ENCODE measurements around the gene SUSD5. TPM values are rescaled to one million over a fixed set of nuclear protein-coding genes. Genes with fewer than 3 reads are reported as not detected.
"Not testable (repeated sequence)": the region's sequence is repeated elsewhere in the genome, so short reads cannot be mapped to it uniquely, and the experiment has no call there.

The SUSD5 gene
- total RNA-seq, 3 donors from 2014 or later, result 0.66 to 4.2 (median 3.8) TPM

GRCh38 chr3:33141006-33141405 lies 77.6 kb downstream of the SUSD5 start:
- no peaks in the 10 kb centered on the region for H3K27me3 ChIP-seq
- no peaks in the 10 kb centered on the region for H3K9me3 ChIP-seq
- intact Hi-C loops (cut with DNase I; ENCODE audit: low total_unique reads), result no loop called here
- no peaks in the 10 kb centered on the region for H3K36me3 ChIP-seq
- TF ChIP-seq, protein P1, sequence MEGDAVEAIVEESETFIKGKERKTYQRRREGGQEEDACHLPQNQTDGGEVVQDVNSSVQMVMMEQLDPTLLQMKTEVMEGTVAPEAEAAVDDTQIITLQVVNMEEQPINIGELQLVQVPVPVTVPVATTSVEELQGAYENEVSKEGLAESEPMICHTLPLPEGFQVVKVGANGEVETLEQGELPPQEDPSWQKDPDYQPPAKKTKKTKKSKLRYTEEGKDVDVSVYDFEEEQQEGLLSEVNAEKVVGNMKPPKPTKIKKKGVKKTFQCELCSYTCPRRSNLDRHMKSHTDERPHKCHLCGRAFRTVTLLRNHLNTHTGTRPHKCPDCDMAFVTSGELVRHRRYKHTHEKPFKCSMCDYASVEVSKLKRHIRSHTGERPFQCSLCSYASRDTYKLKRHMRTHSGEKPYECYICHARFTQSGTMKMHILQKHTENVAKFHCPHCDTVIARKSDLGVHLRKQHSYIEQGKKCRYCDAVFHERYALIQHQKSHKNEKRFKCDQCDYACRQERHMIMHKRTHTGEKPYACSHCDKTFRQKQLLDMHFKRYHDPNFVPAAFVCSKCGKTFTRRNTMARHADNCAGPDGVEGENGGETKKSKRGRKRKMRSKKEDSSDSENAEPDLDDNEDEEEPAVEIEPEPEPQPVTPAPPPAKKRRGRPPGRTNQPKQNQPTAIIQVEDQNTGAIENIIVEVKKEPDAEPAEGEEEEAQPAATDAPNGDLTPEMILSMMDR (IDR thresholded peaks at IDR 0.05), result no peak
- TF ChIP-seq POLR2A (IDR thresholded peaks at IDR 0.05) (no peak), POLR2AphosphoS5 (IDR thresholded peaks at IDR 0.05) (no peak)
- no peak overlapping the region for H3K27ac ChIP-seq
- H3K4me1 ChIP-seq, result no peaks in the 10 kb centered on the region
- no peak overlapping the region for H3K4me3 ChIP-seq
- no peak for DNase-seq (ENCODE audit: low spot score in 2 of 2)

- intact Hi-C loops (cut with DNase I; ENCODE audit: low total_unique reads), result no loop called here
- no peak for TF ChIP-seq POLR2A (IDR thresholded peaks at IDR 0.05)
- TF ChIP-seq, protein P1 (IDR thresholded peaks at IDR 0.05), result no peak
- TF ChIP-seq POLR2AphosphoS5 (IDR thresholded peaks at IDR 0.05), result no peak
- DNase-seq (ENCODE audit: low spot score in 2 of 2), result no peak
- no peaks in the 10 kb centered on the region for H3K9me3 ChIP-seq
- H3K4me3 ChIP-seq, result no peak overlapping the region
- H3K36me3 ChIP-seq, result no peaks in the 10 kb centered on the region
- H3K4me1 ChIP-seq, result no peaks in the 10 kb centered on the region
- H3K27ac ChIP-seq, result no peak overlapping the region
- no peaks in the 10 kb centered on the region for H3K27me3 ChIP-seq
Measured at GRCh38 chr3:33139996-33140395, 78.6 kb downstream of the SUSD5 start.

- H3K36me3 ChIP-seq; DNase-seq (ENCODE audit: low spot score in 2 of 2); intact Hi-C loops (cut with DNase I; ENCODE audit: low total_unique reads); H3K27me3 ChIP-seq; H3K27ac ChIP-seq; H3K4me1 ChIP-seq; H3K9me3 ChIP-seq; H3K4me3 ChIP-seq: not testable (repeated sequence)
Measured at GRCh38 chr3:33139006-33139623, 79.5 kb downstream of the SUSD5 start.

- DNase-seq (ENCODE audit: low spot score in 2 of 2), result no peak
- Histone ChIP-seq H3K4me1 (no peaks in the 10 kb centered on the region), H3K27ac (no peak overlapping the region), H3K36me3 (peaks cover 5% of the 10 kb centered on the region), H3K27me3 (no peaks in the 10 kb centered on the region), H3K4me3 (no peak overlapping the region), H3K9me3 (no peaks in the 10 kb centered on the region)
- TF ChIP-seq POLR2A (IDR thresholded peaks at IDR 0.05), result no peak
- TF ChIP-seq, protein P1 (IDR thresholded peaks at IDR 0.05), result no peak
- TF ChIP-seq POLR2AphosphoS5 (IDR thresholded peaks at IDR 0.05), result no peak
- intact Hi-C loops (cut with DNase I; ENCODE audit: low total_unique reads), result no loop called here
Measured at GRCh38 chr3:33137691-33138090, 80.9 kb downstream of the SUSD5 start.

GRCh38 chr3:33134026-33134625 lies 84.5 kb downstream of the SUSD5 start:
- H3K4me3 ChIP-seq, result no peak overlapping the region
- intact Hi-C loops (cut with DNase I; ENCODE audit: low total_unique reads), result no loop called here
- H3K4me1 ChIP-seq, result no peaks in the 10 kb centered on the region
- TF ChIP-seq, protein P1 (IDR thresholded peaks at IDR 0.05), result no peak
- TF ChIP-seq POLR2A (IDR thresholded peaks at IDR 0.05) (no peak), POLR2AphosphoS5 (IDR thresholded peaks at IDR 0.05) (no peak)
- no peak overlapping the region for H3K27ac ChIP-seq
- no peak for DNase-seq (ENCODE audit: low spot score in 2 of 2)
- H3K9me3 ChIP-seq, result no peaks in the 10 kb centered on the region
- peaks cover 5% of the 10 kb centered on the region for H3K36me3 ChIP-seq
- no peaks in the 10 kb centered on the region for H3K27me3 ChIP-seq

All from breast epithelium (tissue), 4 donors.